ENCODE data around the gene MEF2D.

The MEF2D gene

GRCh38 chr1:156511644-156512043, 11.1 kb upstream of the MEF2D start:
- Histone ChIP-seq H3K9me3 (no peaks in the 10 kb centered on the region), H3K4me2 (no peak overlapping the region), H3K36me3 (no peaks in the 10 kb centered on the region), H3K4me3 (no peak overlapping the region), H3K4me1 (peaks cover 40% of the 10 kb centered on the region), H3K27ac (no peak overlapping the region), H4K20me1 (no peaks in the 10 kb centered on the region), H3K27me3 (no peaks in the 10 kb centered on the region), H3K9ac (no peak overlapping the region)
- TF ChIP-seq Cebpa-rat (IDR thresholded peaks at IDR 0.05) = no peak

GRCh38 chr1:156510709-156511108, 10.1 kb upstream of the MEF2D start:
- Histone ChIP-seq H3K4me1 (peaks cover 49% of the 10 kb centered on the region), H3K9me3 (no peaks in the 10 kb centered on the region), H3K4me2 (no peak overlapping the region), H3K36me3 (no peaks in the 10 kb centered on the region), H3K4me3 (no peak overlapping the region), H4K20me1 (no peaks in the 10 kb centered on the region), H3K9ac (no peak overlapping the region), H3K27ac (no peak overlapping the region), H3K27me3 (no peaks in the 10 kb centered on the region)
- TF ChIP-seq Cebpa-rat (IDR thresholded peaks at IDR 0.05) = no peak

GRCh38 chr1:156509424-156510034, 9.0 kb upstream of the MEF2D start:
- peak overlapping the region; percentile 83 for H3K27ac ChIP-seq
- H3K36me3 ChIP-seq = no peaks in the 10 kb centered on the region
- no peaks in the 10 kb centered on the region for H3K9me3 ChIP-seq
- H3K9ac ChIP-seq = peak overlapping the region; percentile 40; the same call in 1 of the 2 replicates
- H3K27me3 ChIP-seq = no peaks in the 10 kb centered on the region
- H3K4me1 ChIP-seq = peaks cover 56% of the 10 kb centered on the region
- H3K4me3 ChIP-seq = no peak overlapping the region
- TF ChIP-seq Cebpa-rat (IDR thresholded peaks at IDR 0.05) = no peak
- H3K4me2 ChIP-seq = peak overlapping the region; percentile 96; the same call in 1 of the 2 replicates
- no peaks in the 10 kb centered on the region for H4K20me1 ChIP-seq

- H3K27me3 ChIP-seq = no peaks in the 10 kb centered on the region
- no peaks in the 10 kb centered on the region for H4K20me1 ChIP-seq
- H3K9me3 ChIP-seq = no peaks in the 10 kb centered on the region
- no peak overlapping the region for H3K4me3 ChIP-seq
- H3K36me3 ChIP-seq = no peaks in the 10 kb centered on the region
- H3K27ac ChIP-seq = peak overlapping the region; percentile 83
- no peak overlapping the region for H3K9ac ChIP-seq
- peak overlapping the region; percentile 96 for H3K4me2 ChIP-seq
- TF ChIP-seq Cebpa-rat (IDR thresholded peaks at IDR 0.05) = no peak
- peaks cover 62% of the 10 kb centered on the region for H3K4me1 ChIP-seq
Observed at GRCh38 chr1:156508955-156509234, 8.3 kb upstream of the MEF2D start.

GRCh38 chr1:156508205-156508954, 7.8 kb upstream of the MEF2D start:
- no peaks in the 10 kb centered on the region for H4K20me1 ChIP-seq
- no peaks in the 10 kb centered on the region for H3K27me3 ChIP-seq
- peaks cover 67% of the 10 kb centered on the region for H3K4me1 ChIP-seq
- H3K9me3 ChIP-seq = no peaks in the 10 kb centered on the region
- H3K36me3 ChIP-seq = no peaks in the 10 kb centered on the region
- peak overlapping the region; percentile 72 for H3K9ac ChIP-seq
- peak overlapping the region; percentile 40; the same call in 1 of the 2 replicates for H3K4me3 ChIP-seq
- no peak for TF ChIP-seq Cebpa-rat (IDR thresholded peaks at IDR 0.05)
- peak overlapping the region; percentile 96 for H3K4me2 ChIP-seq
- peak overlapping the region; percentile 83 for H3K27ac ChIP-seq

GRCh38 chr1:156506450-156506849, 5.9 kb upstream of the MEF2D start:
- H3K4me1 ChIP-seq = peaks cover 81% of the 10 kb centered on the region

GRCh38 chr1:156505679-156506298, 5.2 kb upstream of the MEF2D start:
- Histone ChIP-seq H3K36me3 (no peaks in the 10 kb centered on the region), H3K4me3 (peak overlapping the region; percentile 100), H3K4me1 (peaks cover 82% of the 10 kb centered on the region), H3K9me3 (no peaks in the 10 kb centered on the region), H3K4me2 (peak overlapping the region; percentile 96), H3K9ac (peak overlapping the region; percentile 100), H4K20me1 (no peaks in the 10 kb centered on the region), H3K27me3 (no peaks in the 10 kb centered on the region), H3K27ac (peak overlapping the region; percentile 100)
- TF ChIP-seq Cebpa-rat (IDR thresholded peaks at IDR 0.05) = no peak

More at GRCh38 chr1:156506450-156506849, 5.9 kb upstream of the MEF2D start:
- Histone ChIP-seq H4K20me1 (no peaks in the 10 kb centered on the region), H3K9me3 (no peaks in the 10 kb centered on the region), H3K4me2 (peak overlapping the region; percentile 96), H3K36me3 (no peaks in the 10 kb centered on the region), H3K9ac (no peak overlapping the region), H3K4me3 (no peak overlapping the region), H3K27ac (peak overlapping the region; percentile 100), H3K27me3 (no peaks in the 10 kb centered on the region)
- no peak for TF ChIP-seq Cebpa-rat (IDR thresholded peaks at IDR 0.05)

- Histone ChIP-seq H3K4me3 (peak overlapping the region; percentile 100), H4K20me1 (peaks cover 5% of the 10 kb centered on the region; the same call in 1 of the 2 replicates), H3K27ac (peak overlapping the region; percentile 100), H3K9ac (peak overlapping the region; percentile 100), H3K9me3 (no peaks in the 10 kb centered on the region), H3K4me1 (peaks cover 82% of the 10 kb centered on the region), H3K27me3 (no peaks in the 10 kb centered on the region), H3K36me3 (no peaks in the 10 kb centered on the region), H3K4me2 (peak overlapping the region; percentile 96)
- TF ChIP-seq Cebpa-rat (IDR thresholded peaks at IDR 0.05) = no peak
Observed at GRCh38 chr1:156504821-156505678, 4.5 kb upstream of the MEF2D start.

GRCh38 chr1:156504438-156504813, 3.9 kb upstream of the MEF2D start:
- peaks cover 11% of the 10 kb centered on the region for H4K20me1 ChIP-seq
- TF ChIP-seq Cebpa-rat (IDR thresholded peaks at IDR 0.05) = no peak
- peak overlapping the region; percentile 100 for H3K27ac ChIP-seq
- H3K27me3 ChIP-seq = no peaks in the 10 kb centered on the region
- peaks cover 2% of the 10 kb centered on the region; the same call in 1 of the 2 replicates for H3K36me3 ChIP-seq
- peak overlapping the region; percentile 96 for H3K4me2 ChIP-seq
- peak overlapping the region; percentile 100 for H3K9ac ChIP-seq
- H3K4me3 ChIP-seq = peak overlapping the region; percentile 100
- no peaks in the 10 kb centered on the region for H3K9me3 ChIP-seq
- H3K4me1 ChIP-seq = peaks cover 75% of the 10 kb centered on the region

Data from BLaER1 (cell line).